ENCODE measurements around the gene PPIB. TPM values are rescaled to one million over a fixed set of nuclear protein-coding genes. Genes with fewer than 3 reads are reported as not detected.
A peak's percentile ranks its signal among the peaks of the same experiment; 100 is the strongest.

Gene PPIB
- total RNA-seq, 1 donor from 2014 or later: 425 TPM

DNA sequence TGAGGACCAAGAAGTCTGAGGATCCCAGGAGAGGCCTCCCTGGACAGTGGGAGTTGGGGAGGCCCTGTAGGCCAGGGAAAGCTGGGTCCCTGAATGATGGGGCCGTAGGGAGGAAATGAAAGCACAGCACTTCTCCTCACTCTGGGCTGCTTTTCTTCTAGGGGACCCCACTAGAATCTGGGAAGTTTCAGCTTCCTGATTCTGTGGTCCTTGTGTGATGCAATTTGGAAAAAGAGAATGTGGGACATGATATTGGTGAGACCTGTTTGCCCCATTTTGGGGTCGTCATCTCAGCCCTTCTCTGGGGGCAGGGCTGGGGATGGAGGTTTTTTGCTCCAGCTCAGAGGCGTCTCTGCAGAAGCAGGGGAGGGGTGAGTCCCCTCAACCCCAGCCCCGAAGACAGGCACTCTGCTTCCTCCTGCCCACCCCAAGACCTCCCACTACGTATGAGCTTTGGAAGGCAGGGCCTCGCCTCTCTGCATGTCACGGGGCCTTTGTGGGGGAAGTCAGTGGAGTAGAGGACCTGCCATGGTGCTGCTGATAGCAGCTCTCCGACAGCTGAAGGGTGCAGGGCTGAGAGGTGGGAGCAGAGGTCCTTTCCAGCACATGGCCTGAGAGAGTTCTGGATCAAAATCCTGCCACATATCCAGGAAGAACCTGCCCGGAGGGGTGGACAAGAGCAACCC is 12.8 kb downstream of the PPIB start:
- Mint-ChIP-seq H3K27me3 (ENCODE audit: low read depth) (peaks cover 34% of the 10 kb centered on the region), H3K27ac (no peak overlapping the region), H3K4me1 (peaks cover 16% of the 10 kb centered on the region), H3K9me3 (no peaks in the 10 kb centered on the region), H3K36me3 (peaks cover 4% of the 10 kb centered on the region), H3K4me3 (peak overlapping the region; percentile 22)
- TF ChIP-seq, protein P1, sequence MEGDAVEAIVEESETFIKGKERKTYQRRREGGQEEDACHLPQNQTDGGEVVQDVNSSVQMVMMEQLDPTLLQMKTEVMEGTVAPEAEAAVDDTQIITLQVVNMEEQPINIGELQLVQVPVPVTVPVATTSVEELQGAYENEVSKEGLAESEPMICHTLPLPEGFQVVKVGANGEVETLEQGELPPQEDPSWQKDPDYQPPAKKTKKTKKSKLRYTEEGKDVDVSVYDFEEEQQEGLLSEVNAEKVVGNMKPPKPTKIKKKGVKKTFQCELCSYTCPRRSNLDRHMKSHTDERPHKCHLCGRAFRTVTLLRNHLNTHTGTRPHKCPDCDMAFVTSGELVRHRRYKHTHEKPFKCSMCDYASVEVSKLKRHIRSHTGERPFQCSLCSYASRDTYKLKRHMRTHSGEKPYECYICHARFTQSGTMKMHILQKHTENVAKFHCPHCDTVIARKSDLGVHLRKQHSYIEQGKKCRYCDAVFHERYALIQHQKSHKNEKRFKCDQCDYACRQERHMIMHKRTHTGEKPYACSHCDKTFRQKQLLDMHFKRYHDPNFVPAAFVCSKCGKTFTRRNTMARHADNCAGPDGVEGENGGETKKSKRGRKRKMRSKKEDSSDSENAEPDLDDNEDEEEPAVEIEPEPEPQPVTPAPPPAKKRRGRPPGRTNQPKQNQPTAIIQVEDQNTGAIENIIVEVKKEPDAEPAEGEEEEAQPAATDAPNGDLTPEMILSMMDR (IDR thresholded peaks at IDR 0.05; ENCODE audit: unreplicated experiment): no peak
- DNase-seq (ENCODE audit: low spot score in 2 of 2, unreplicated experiment in 2 of 2): no peak

DNA sequence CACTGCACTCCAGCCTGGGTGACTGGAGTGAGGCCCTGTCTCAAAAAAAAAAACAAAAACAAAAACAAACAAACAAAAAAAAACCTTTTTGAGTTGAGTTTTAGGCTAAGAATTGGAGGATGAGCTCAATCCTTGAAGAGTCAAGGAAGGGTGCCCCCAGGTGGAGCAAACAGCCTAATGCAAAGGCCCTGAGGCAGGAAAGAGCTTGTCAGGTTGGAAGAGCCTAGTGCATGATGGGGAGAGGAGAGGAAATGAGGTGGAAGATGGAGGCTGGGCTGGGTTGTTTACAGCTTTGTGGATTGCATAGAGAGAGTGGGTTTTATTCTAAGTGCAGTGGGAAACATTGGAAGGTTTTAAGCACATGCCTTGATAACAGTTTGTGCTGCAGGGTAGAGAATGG is 13.4 kb downstream of the PPIB start:
- H3K27me3 Mint-ChIP-seq (ENCODE audit: low read depth): peaks cover 34% of the 10 kb centered on the region
- TF ChIP-seq, protein P1 (IDR thresholded peaks at IDR 0.05; ENCODE audit: unreplicated experiment): no peak
- peaks cover 7% of the 10 kb centered on the region for H3K36me3 Mint-ChIP-seq
- no peak overlapping the region for H3K27ac Mint-ChIP-seq
- H3K9me3 Mint-ChIP-seq: no peaks in the 10 kb centered on the region
- H3K4me1 Mint-ChIP-seq: peaks cover 16% of the 10 kb centered on the region
- H3K4me3 Mint-ChIP-seq: no peak overlapping the region
- DNase-seq (ENCODE audit: low spot score in 2 of 2, unreplicated experiment in 2 of 2): no peak

GRCh38 chr15:64148581-64148980 is 14.2 kb downstream of the PPIB start:
- Mint-ChIP-seq H3K4me1 (peaks cover 13% of the 10 kb centered on the region), H3K36me3 (peaks cover 11% of the 10 kb centered on the region), H3K27ac (no peak overlapping the region), H3K4me3 (no peak overlapping the region), H3K27me3 (ENCODE audit: low read depth) (peaks cover 34% of the 10 kb centered on the region), H3K9me3 (no peaks in the 10 kb centered on the region)
- no peak for DNase-seq (ENCODE audit: low spot score in 2 of 2, unreplicated experiment in 2 of 2)
- TF ChIP-seq, protein P1 (IDR thresholded peaks at IDR 0.05; ENCODE audit: unreplicated experiment): no peak

GRCh38 chr15:64148168-64148567 is 14.7 kb downstream of the PPIB start:
- Mint-ChIP-seq H3K27ac (no peak overlapping the region), H3K27me3 (ENCODE audit: low read depth) (peaks cover 30% of the 10 kb centered on the region), H3K4me1 (peaks cover 10% of the 10 kb centered on the region), H3K36me3 (peaks cover 13% of the 10 kb centered on the region), H3K9me3 (no peaks in the 10 kb centered on the region), H3K4me3 (no peak overlapping the region)
- DNase-seq (ENCODE audit: low spot score in 2 of 2, unreplicated experiment in 2 of 2): no peak
- TF ChIP-seq, protein P1 (IDR thresholded peaks at IDR 0.05; ENCODE audit: unreplicated experiment): no peak

DNA sequence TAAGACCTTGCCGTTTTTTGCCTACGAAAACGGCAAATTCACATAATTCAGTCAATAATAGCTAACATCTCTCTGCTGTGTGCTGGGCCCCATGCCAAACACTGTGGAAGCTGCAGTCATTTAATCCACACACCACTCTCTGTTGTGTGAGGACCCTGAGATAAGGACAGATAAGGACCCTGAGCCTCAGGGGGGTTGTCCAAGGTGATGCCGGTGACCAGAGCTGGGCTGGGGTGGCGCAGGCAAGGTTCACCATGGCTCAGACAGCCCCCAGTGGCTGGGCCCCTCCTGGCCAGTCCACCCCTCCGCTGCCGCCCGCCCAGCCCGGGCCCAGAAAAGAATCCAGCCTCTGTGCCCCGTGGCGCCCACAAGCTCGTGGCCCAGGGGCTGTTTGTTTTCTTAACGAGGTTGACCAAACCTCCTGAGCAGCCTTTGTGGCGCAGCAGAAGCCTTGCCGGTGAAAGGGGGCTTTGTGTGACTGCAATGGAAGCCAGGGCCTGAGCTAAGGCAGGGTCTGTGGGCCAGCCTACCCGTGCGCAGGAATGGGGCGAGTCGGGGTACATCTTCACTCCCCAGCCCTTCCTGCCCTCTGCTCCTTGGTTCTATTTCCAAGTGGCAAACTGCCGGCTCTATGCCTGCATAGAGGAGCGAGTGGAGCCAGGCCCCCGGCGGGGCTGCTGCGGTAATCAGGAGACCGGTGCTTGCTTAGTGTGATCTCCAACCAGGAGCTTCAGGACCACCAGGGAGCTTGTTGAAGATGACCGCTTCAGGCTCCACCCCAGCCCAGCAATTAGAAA is 15.7 kb downstream of the PPIB start:
- Mint-ChIP-seq H3K9me3 (no peaks in the 10 kb centered on the region), H3K27ac (peak overlapping the region; percentile 30), H3K36me3 (peaks cover 13% of the 10 kb centered on the region), H3K4me1 (peaks cover 7% of the 10 kb centered on the region), H3K27me3 (ENCODE audit: low read depth) (peaks cover 21% of the 10 kb centered on the region), H3K4me3 (no peak overlapping the region)
- TF ChIP-seq, protein P1 (IDR thresholded peaks at IDR 0.05; ENCODE audit: unreplicated experiment): no peak
- no peak for DNase-seq (ENCODE audit: low spot score in 2 of 2, unreplicated experiment in 2 of 2)

All from mesothelial cell of epicardium (in vitro differentiated cells).